ENCODE data around the gene SPDEF. TPM values are rescaled to one million over a fixed set of nuclear protein-coding genes. Genes with fewer than 3 reads are reported as not detected.

Gene SPDEF
- total RNA-seq, 2 experiments from 2014 or later = 0.34 to 0.54 TPM

DNA sequence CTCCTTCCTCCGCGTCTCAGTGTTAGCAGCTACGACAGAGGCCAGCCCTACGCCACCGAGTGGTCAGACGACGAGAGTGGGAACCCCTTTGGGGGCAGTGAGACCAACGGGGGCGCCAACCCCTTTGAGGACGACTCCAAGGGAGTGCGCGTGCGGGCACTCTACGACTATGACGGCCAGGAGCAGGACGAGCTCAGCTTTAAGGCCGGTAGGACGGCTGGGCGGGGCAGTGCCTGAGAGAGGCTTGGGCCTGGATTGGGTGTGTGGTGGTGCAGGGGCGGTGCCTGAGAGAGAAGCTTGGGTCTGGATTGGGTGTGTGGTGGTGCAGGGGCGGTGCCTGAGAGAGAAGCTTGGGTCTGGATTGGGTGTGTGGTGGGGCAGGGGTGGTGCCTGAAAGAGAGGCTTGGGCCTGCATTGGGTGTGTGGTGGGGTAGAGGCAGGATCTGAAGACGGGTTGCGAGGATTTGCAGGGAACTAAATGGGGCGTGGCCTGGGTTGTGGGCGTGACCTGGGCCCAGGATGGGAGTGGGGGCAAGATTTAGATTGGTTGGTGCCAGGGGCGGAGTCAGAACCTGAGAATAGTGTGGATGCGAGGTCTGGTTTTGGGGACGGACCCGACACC lies 24.4 kb downstream of the SPDEF start:
- H3K4me1 ChIP-seq (ENCODE audit: insufficient read depth, low read length, poor library complexity, severe bottlenecking) = peaks cover 10% of the 10 kb centered on the region
- intact Hi-C loops (cut with micrococcal nuclease; ENCODE audit: unreplicated experiment) = no loop called here
- no peaks in the 10 kb centered on the region for H3K79me2 ChIP-seq (ENCODE audit: insufficient read depth, low read depth, low read length)
- no TSS peak for BruUV-seq (replicated peaks)
- H3K27ac ChIP-seq (ENCODE audit: low read depth, low read length, poor library complexity, severe bottlenecking) = no peak overlapping the region
- H2AFZ ChIP-seq (ENCODE audit: low read length) = no peak overlapping the region
- ChIA-PET CTCF (ENCODE audit: unreplicated experiment) (no interaction called here), POLR2A (no interaction called here)
- H3K36me3 ChIP-seq (ENCODE audit: insufficient read depth, low read length) = peaks cover 51% of the 10 kb centered on the region; the same call in 1 of the 2 replicates
- H3K4me3 ChIP-seq (ENCODE audit: low read depth, low read length, poor library complexity, severe bottlenecking) = no peak overlapping the region
- DNase-seq (ENCODE audit: low spot score) = peak; percentile 49
- peaks cover 8% of the 10 kb centered on the region; the same call in 1 of the 2 replicates for H4K20me1 ChIP-seq (ENCODE audit: insufficient read depth, low read length)
- TF ChIP-seq, protein P1, sequence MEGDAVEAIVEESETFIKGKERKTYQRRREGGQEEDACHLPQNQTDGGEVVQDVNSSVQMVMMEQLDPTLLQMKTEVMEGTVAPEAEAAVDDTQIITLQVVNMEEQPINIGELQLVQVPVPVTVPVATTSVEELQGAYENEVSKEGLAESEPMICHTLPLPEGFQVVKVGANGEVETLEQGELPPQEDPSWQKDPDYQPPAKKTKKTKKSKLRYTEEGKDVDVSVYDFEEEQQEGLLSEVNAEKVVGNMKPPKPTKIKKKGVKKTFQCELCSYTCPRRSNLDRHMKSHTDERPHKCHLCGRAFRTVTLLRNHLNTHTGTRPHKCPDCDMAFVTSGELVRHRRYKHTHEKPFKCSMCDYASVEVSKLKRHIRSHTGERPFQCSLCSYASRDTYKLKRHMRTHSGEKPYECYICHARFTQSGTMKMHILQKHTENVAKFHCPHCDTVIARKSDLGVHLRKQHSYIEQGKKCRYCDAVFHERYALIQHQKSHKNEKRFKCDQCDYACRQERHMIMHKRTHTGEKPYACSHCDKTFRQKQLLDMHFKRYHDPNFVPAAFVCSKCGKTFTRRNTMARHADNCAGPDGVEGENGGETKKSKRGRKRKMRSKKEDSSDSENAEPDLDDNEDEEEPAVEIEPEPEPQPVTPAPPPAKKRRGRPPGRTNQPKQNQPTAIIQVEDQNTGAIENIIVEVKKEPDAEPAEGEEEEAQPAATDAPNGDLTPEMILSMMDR (conservative IDR thresholded peaks at IDR 0.05; ENCODE audit: low read length) = no peak
- TF ChIP-seq EZH2phosphoT487 (IDR thresholded peaks at IDR 0.05; ENCODE audit: borderline replicate concordance, low read depth, low read length) = no peak
- no peaks in the 10 kb centered on the region for H3K9me3 ChIP-seq (ENCODE audit: low read length)
- H3K4me2 ChIP-seq (ENCODE audit: low read length) = no peak overlapping the region
- no peaks in the 10 kb centered on the region for H3K9me2 ChIP-seq (ENCODE audit: insufficient read depth, low read length)

DNA sequence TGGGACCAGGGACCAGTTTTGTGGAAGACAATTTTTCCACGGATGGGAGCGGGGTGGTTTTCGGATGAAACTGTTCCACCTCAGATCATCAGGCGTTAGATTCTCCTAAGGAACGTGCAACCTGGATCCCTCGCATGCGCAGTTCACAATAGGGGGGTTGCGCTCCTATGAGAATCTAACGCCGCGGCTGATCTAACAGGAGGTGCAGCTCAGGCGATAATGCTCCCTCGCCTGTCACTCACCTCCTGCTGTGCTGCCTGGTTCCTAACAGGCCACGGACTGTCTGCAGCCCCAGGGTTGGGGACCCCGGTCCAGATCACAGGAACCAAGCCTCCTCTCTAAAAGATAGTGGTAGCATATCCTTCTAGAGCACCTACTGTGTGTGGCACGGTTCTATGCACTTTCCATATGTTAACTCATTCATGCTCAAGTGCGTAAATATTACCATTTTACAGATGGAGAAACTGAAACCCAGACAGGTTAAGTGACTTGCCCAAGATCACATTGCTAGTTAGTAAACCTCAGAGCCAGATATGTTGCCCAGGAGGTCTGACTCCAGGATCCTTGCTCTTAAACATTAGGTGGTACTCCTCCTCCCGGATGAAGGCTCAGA lies 25.3 kb downstream of the SPDEF start:
- CTCF ChIA-PET (ENCODE audit: unreplicated experiment) = no interaction called here
- no TSS peak for BruUV-seq (replicated peaks)

More for the DNA sequence above, 25.3 kb downstream of the SPDEF start:
- no peak overlapping the region for H3K27ac ChIP-seq (ENCODE audit: low read depth, low read length, poor library complexity, severe bottlenecking)
- TF ChIP-seq, protein P1 (conservative IDR thresholded peaks at IDR 0.05; ENCODE audit: low read length) = no peak
- TF ChIP-seq EZH2phosphoT487 (IDR thresholded peaks at IDR 0.05; ENCODE audit: borderline replicate concordance, low read depth, low read length) = no peak
- peaks cover 51% of the 10 kb centered on the region; the same call in 1 of the 2 replicates for H3K36me3 ChIP-seq (ENCODE audit: insufficient read depth, low read length)
- no peaks in the 10 kb centered on the region for H3K79me2 ChIP-seq (ENCODE audit: insufficient read depth, low read depth, low read length)
- no peak overlapping the region for H2AFZ ChIP-seq (ENCODE audit: low read length)
- peaks cover 8% of the 10 kb centered on the region; the same call in 1 of the 2 replicates for H4K20me1 ChIP-seq (ENCODE audit: insufficient read depth, low read length)
- intact Hi-C loops (cut with micrococcal nuclease; ENCODE audit: unreplicated experiment) = no loop called here
- no peak for DNase-seq (ENCODE audit: low spot score)
- POLR2A ChIA-PET = no interaction called here
- H3K9me2 ChIP-seq (ENCODE audit: insufficient read depth, low read length) = no peaks in the 10 kb centered on the region
- peaks cover 15% of the 10 kb centered on the region for H3K4me1 ChIP-seq (ENCODE audit: insufficient read depth, low read length, poor library complexity, severe bottlenecking)
- no peak overlapping the region for H3K4me3 ChIP-seq (ENCODE audit: low read depth, low read length, poor library complexity, severe bottlenecking)
- no peak overlapping the region for H3K4me2 ChIP-seq (ENCODE audit: low read length)
- H3K9me3 ChIP-seq (ENCODE audit: low read length) = no peaks in the 10 kb centered on the region
